ENCODE measurements around the gene ZNF512B. TPM values are rescaled to one million over a fixed set of nuclear protein-coding genes. Genes with fewer than 3 reads are reported as not detected.

Gene ZNF512B
- total and polyA plus RNA-seq, 4 donors: 1.8 to 11.8 (median 9.8) TPM

DNA sequence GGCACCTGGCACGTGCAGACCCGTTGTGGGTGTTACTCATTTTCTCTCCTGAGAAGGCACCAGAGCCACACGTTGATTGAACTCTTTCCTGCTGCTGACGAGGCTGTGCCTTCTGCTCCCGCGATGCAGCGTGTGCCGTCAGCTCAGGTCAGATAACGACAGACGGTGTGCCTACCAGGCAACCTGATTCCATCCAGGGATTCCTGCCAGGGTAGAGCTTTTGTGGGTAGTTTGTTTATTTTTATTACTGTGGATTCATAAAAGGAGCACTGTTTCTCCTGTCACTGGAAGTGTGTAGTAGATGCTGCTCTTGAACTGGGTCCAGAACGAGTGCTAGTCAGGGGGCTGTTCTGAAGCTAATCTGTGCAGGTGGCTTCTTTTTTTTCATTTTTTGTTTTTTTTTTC lies 31.9 kb upstream of the ZNF512B start:
- Histone ChIP-seq H3K4me3 (ENCODE audit: low read depth in 1 of 3, low read length in 3 of 3) (no peak overlapping the region), H3K9me3 (ENCODE audit: control insufficient read depth in 4 of 4, low read length in 3 of 4) (no peaks in the 10 kb centered on the region), H3K4me1 (ENCODE audit: control insufficient read depth in 4 of 4, insufficient read depth in 4 of 4, low read length in 3 of 4) (no peaks in the 10 kb centered on the region), H3K27me3 (ENCODE audit: control insufficient read depth in 4 of 4, insufficient read depth in 4 of 4, low read length in 3 of 4) (no peaks in the 10 kb centered on the region), H3K9ac (ENCODE audit: low read depth in 1 of 2, low read length in 2 of 2) (no peak overlapping the region), H3K27ac (ENCODE audit: low read depth in 1 of 2, low read length in 2 of 2) (no peak overlapping the region), H3K36me3 (ENCODE audit: control insufficient read depth in 4 of 4, insufficient read depth in 3 of 4, low read depth in 1 of 4, low read length in 3 of 4) (peaks cover 25 to 74% (median 51%) of the 10 kb centered on the region in 4 donors)
- no peak for TF ChIP-seq NR2F2 (IDR thresholded peaks at IDR 0.05)
- no peak for TF ChIP-seq TAF1 (conservative IDR thresholded peaks at IDR 0.05)
- no peak for TF ChIP-seq JUND (IDR thresholded peaks at IDR 0.05)
- TF ChIP-seq FOXA2 (IDR thresholded peaks at IDR 0.05): no peak
- TF ChIP-seq, protein P1, sequence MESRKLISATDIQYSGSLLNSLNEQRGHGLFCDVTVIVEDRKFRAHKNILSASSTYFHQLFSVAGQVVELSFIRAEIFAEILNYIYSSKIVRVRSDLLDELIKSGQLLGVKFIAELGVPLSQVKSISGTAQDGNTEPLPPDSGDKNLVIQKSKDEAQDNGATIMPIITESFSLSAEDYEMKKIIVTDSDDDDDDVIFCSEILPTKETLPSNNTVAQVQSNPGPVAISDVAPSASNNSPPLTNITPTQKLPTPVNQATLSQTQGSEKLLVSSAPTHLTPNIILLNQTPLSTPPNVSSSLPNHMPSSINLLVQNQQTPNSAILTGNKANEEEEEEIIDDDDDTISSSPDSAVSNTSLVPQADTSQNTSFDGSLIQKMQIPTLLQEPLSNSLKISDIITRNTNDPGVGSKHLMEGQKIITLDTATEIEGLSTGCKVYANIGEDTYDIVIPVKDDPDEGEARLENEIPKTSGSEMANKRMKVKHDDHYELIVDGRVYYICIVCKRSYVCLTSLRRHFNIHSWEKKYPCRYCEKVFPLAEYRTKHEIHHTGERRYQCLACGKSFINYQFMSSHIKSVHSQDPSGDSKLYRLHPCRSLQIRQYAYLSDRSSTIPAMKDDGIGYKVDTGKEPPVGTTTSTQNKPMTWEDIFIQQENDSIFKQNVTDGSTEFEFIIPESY (IDR thresholded peaks at IDR 0.05): no peak
- no peak for TF ChIP-seq RAD21 (IDR thresholded peaks at IDR 0.05)
- TF ChIP-seq FOXA1 (IDR thresholded peaks at IDR 0.05): no peak
- TF ChIP-seq, protein P2, sequence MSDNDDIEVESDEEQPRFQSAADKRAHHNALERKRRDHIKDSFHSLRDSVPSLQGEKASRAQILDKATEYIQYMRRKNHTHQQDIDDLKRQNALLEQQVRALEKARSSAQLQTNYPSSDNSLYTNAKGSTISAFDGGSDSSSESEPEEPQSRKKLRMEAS (IDR thresholded peaks at IDR 0.05): no peak
- TF ChIP-seq CTCF (IDR thresholded peaks at IDR 0.05; ENCODE audit: low read depth, low read length, missing input control): no peak
- no peak for TF ChIP-seq REST (IDR thresholded peaks at IDR 0.05)
- TF ChIP-seq GABPA (IDR thresholded peaks at IDR 0.05 in 1 of 2, conservative IDR thresholded peaks at IDR 0.05 in 1 of 2): no peak
- TF ChIP-seq, protein P3, sequence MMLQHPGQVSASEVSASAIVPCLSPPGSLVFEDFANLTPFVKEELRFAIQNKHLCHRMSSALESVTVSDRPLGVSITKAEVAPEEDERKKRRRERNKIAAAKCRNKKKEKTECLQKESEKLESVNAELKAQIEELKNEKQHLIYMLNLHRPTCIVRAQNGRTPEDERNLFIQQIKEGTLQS (IDR thresholded peaks at IDR 0.05): no peak
- no peak for DNase-seq (ENCODE audit: low spot score)
- 62% methylated on average over 11 of the region's 11 CpGs for WGBS

DNA sequence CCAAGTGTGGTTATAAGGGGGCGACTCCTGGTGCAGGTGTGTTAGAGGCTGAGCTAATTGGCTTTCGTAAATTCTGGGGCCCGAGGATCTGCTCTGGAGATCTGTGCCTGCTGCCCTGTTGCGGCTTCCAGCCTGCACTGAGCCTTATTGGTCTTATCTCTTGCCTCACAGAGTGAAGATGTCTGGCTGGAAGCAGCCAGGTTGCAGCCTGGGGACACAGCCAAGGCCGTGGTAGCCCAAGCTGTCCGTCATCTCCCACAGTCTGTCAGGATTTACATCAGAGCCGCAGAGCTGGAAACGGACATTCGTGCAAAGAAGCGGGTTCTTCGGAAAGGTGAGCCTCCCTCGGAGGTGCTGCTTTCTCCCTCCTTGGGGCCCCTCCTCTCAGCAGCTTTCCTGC lies 31.2 kb upstream of the ZNF512B start:
- Histone ChIP-seq H3K36me3 (ENCODE audit: control insufficient read depth in 4 of 4, insufficient read depth in 3 of 4, low read depth in 1 of 4, low read length in 3 of 4) (peaks cover 30 to 77% (median 54%) of the 10 kb centered on the region in 4 donors), H3K9ac (ENCODE audit: low read depth in 1 of 2, low read length in 2 of 2) (no peak overlapping the region), H3K27me3 (ENCODE audit: control insufficient read depth in 4 of 4, insufficient read depth in 4 of 4, low read length in 3 of 4) (no peaks in the 10 kb centered on the region), H3K4me3 (ENCODE audit: low read depth in 1 of 3, low read length in 3 of 3) (no peak overlapping the region), H3K4me1 (ENCODE audit: control insufficient read depth in 4 of 4, insufficient read depth in 4 of 4, low read length in 3 of 4) (no peaks in the 10 kb centered on the region), H3K27ac (ENCODE audit: low read depth in 1 of 2, low read length in 2 of 2) (no peak overlapping the region), H3K9me3 (ENCODE audit: control insufficient read depth in 4 of 4, low read length in 3 of 4) (no peaks in the 10 kb centered on the region)
- no peak for DNase-seq (ENCODE audit: low spot score)
- TF ChIP-seq JUND (IDR thresholded peaks at IDR 0.05) (no peak), RXRA (IDR thresholded peaks at IDR 0.05) (no peak)
- 94% methylated on average over 12 of the region's 12 CpGs for WGBS
